Posterior cingulate gyrus (tissue), 11 donors: ENCODE results near the gene INO80D.
"Not testable (repeated sequence)": the region's sequence is repeated elsewhere in the genome, so short reads cannot be mapped to it uniquely, and the experiment has no call there.

Source experiments
- DNase-seq, 10 donors: peaks; one replicate each; pipeline versions ENCODE4 v3.0.0 to v3.0.0-alpha.2; 2020 to 2021; ENCODE audit warnings: mixed read lengths in 3 of 10
- intact Hi-C: fragments of 100-400 bp; cut with DNase I; formaldehyde crosslinking; loops from one replicate; pipeline ENCODE4 v1.15.1; 2023

Gene INO80D

DNA sequence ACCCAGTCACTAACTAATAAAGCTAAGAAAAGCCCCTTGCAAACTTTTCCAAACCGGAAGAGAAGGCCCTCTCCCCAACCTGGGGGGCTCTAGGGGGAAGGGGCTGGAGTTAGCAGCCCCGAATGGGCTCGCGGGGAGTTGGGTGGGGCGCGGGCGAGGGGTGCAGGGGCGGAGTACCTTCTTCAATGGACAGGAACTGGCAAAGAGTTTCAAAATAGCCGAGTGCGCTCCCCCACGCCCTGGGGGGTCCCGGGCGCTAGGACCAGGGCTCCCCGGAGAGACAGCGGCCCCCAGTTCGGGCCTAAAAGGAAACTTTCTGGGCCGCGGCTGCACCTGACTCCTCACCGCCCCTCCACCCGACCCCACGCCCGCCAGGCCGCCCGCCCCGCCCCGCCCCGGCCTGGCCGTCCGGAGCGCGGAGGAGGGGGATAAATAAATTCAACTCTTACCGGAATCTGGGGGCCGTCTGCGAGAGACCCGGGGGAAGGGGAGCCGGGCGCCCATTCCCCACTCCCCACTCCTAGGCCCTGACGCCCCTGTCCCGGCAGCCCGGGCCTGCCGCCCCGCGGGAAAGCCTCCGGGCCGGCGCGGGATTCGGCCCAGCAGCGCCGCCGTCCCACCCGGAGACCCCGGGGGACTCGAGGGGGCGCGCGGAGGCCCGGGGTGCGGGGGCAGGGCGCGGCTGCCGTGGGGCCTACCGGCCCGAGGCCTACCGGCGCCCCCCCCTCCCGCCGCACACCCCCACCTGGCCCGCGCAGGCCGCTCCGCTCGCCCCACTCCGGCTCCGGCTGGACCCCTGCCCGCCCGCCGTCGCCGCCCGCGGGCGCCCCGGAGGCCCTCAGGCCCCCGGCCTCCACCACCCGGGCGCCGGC is 868 bp downstream of the INO80D start:
- DNase-seq = peak in 4 of 10 donors; percentile 17 to 88 (median 58)
- intact Hi-C loops = loop anchor here (10.0 kb wide), 1 partner anchor 360 kb away; the partner anchor contains the start of gene ADAM23

- intact Hi-C loops = loop anchor here (10.0 kb wide), 1 partner anchor 360 kb away; the partner anchor contains the start of gene ADAM23
- DNase-seq = peak in 8 of 10 donors; percentile 18 to 92 (median 43)
Observed at GRCh38 chr2:206084439-206084869, 1.5 kb downstream of the INO80D start.

DNA sequence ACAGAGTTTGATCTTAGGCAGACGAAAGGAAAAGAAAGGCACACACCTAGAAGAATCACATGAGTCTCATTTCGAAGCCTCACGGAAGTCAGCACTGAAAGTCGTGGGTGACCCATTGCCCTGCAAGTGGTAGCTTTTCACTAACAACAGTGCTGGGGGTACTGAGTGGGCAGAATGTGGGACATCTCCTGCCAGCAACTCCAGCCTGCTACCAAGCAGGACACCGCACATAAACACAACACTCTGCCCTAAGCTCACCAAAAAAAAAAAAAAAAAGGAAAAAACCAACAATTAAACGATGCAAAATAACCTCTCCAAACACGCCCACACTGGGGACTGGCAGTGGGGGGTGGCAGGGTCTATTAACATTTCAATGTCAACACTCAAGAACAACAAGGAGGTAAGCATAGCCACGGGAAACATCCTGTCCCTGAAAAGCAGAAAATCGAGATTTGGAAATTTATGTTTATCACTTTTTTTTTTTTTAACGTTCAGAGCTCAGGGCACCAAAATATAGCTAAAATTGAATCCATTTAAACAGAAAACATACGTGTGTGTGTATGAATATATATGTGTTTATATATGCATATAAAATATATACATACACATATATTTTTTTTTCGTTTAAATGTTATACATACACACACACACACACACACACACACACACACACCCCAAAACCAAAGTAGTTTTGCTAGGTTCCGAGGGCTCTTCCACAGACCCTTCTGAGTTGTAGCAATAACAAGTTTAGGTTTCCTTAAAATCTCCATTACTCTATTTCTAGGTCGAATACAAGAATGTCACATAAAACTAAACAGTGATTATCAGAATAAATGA is 2.2 kb downstream of the INO80D start:
- intact Hi-C loops = loop anchor here (10.0 kb wide), 1 partner anchor 361 kb away; the partner anchor contains the start of gene ADAM23
- DNase-seq = no peak

GRCh38 chr2:206082298-206082843 is 3.6 kb downstream of the INO80D start:
- intact Hi-C loops = loop anchor here (10.0 kb wide), 1 partner anchor 362 kb away; the partner anchor contains the start of gene ADAM23
- DNase-seq = no peak

- intact Hi-C loops = loop anchor here (10.0 kb wide), 1 partner anchor 364 kb away; the partner anchor contains the start of gene ADAM23
- DNase-seq = no peak
Observed at GRCh38 chr2:206080927-206081326, 5.0 kb downstream of the INO80D start.

DNA sequence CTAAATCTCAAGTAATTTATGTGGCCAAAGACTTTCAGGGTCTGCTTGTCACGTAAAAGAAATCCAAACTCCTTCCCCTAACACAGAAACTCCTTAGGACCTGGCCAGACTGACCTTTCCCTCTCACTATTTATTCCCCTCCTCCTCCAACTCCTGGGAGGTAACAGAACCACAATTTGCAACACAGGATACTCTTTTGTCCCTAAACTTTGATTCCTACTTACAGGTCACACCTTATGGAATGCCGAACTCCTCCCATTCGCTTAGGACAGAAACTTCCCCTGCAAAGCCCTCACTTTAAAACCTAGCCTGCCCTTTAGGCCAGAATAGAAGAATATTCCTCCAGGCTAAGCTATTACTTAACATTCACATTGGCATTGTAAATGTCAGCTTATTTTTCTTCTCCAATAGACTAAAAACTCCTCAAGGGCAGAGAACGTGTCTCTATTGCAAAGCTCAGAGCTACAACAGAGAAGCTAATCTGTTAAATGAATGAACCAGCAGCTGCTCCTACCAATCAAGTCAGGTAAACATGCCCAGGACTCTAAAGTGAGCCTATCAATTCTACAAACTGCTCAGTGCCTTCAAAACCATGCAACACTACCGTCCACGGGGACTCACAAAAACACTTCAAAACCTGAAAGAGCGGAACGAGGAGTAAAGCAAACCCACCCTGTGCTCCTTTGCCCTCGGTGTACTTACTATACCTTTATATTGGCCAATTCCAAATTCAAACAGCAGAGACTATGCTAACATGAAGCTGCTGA is 6.1 kb downstream of the INO80D start:
- no peak for DNase-seq
- intact Hi-C loops = loop anchor here (10.0 kb wide), 1 partner anchor 365 kb away; the partner anchor contains the start of gene ADAM23

- DNase-seq, intact Hi-C loops: not testable (repeated sequence)
Observed at GRCh38 chr2:206077879-206078278, 8.1 kb downstream of the INO80D start.

DNA sequence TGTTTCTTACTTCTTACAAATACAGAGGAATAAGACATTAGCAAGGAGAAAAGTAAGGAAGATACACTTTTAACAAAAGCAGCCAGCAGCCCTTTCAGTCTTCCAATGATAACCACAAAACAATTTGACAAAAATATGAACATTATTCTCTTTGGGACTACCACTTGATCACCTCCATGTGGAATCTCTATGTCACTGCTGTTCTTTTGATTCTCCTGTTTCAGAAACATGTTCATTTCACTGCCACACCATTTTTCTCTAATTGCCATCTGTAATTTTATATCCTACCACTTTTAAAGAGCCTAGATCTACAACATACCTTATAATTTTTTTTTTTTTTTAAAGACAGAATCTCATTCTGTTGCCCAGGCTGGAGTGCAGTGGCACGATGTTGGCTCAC is 10.9 kb downstream of the INO80D start:
- no peak for DNase-seq
- intact Hi-C loops = no loop called here

GRCh38 chr2:206071807-206072206 is 14.2 kb downstream of the INO80D start:
- no peak for DNase-seq
- intact Hi-C loops = no loop called here

- intact Hi-C loops = no loop called here
- DNase-seq = no peak
Observed at GRCh38 chr2:206069417-206069816, 16.6 kb downstream of the INO80D start.

GRCh38 chr2:206068207-206068606 is 17.8 kb downstream of the INO80D start:
- DNase-seq = no peak
- intact Hi-C loops = no loop called here

DNA sequence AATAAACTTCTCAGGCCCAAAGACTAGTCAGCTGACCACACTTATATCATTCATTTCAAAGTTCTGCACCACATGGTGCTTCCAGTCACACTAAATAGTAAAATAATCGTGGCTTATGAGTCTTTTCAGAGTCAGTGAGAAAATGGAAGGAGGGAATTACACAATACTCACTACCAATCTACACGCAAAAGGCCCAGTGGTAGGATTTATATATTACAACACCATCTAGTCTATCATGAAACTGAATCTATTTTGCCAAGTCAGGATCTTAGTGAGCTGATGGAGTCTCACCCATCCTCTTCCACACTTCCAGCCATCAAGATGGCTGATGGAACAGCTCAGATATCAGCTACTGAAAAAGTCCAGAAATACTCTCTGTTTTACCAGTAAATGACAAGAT is 21.9 kb downstream of the INO80D start:
- intact Hi-C loops = no loop called here
- DNase-seq = no peak

GRCh38 chr2:206063635-206064034 is 22.3 kb downstream of the INO80D start:
- no peak for DNase-seq
- intact Hi-C loops = no loop called here

GRCh38 chr2:206062724-206063123 is 23.2 kb downstream of the INO80D start:
- intact Hi-C loops = no loop called here
- no peak for DNase-seq

DNA sequence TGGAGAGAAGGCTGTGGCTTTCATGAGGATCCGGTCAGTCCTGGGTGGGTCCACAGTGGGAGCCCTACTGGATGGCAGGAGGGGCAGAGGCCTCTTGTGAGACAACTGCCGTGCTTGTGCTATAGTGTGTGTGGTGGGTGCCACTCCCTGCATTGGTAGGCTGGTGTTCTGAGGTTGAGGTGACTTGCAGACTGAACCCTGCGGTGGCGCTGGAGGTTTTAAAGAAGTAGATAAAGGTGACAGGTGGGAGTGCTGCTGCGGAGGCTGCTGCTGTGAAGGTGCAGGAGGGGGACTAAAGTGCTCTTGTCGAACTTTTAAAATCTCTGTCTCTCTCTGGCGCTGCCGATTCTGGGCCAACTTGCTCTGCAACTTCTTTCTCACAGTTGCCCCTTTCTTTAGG is 29.7 kb downstream of the INO80D start:
- DNase-seq = no peak
- intact Hi-C loops = no loop called here

DNA sequence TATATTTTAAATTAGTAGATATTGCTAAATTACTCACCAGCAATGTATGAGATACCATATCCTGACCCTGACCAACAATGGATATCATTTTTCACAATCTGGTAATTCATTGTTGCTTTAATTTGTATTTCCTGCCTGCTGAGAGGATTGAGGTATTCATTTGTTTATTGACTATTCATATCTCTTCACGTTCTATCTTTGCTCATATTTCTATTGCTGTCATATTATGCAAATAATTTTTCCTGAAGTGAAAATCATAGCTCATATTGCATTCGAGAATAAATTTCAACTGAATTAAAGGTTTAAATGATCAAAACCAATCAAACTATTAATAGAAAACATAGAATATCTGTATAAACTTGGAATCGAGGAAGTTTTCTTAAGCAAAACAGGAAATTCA is 31.0 kb downstream of the INO80D start:
- intact Hi-C loops = no loop called here
- DNase-seq = no peak

DNA sequence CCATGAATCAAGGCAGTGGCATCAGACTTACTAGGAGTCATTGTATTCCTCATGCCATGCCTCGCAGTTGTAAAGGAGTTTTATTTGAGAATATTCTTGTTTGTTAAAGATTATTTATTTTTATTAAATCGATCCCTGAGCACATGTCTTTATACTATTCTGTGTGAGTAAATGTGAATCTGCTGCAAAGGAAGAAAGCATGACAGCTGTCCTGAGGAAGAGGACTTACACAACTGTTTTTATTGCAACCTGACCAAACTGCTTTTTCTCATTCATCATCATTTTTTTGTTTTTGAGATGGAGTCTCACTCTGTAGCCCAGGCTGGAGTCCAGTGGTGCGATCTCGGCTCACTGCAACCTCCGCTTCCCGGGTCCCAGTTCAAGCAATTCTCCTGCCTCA is 34.1 kb downstream of the INO80D start:
- intact Hi-C loops = no loop called here
- no peak for DNase-seq

DNA sequence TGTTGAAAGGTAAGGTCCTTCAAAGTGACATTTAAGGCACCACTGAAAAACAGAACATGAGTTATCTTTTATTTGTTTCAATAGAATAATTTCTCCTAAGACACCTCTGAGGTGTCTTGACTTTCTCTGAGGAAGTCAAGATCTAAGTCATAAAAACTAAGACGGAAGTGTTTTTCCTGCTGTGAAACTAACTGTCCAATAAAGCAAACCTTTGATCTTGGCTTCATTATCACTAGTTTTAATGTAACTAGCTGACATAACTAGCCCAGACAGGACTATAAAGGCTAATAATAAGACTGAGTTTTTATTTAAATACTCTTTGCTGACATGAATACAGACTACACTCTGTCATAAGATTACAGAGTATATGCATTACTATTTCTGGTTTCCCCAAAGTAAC is 36.6 kb downstream of the INO80D start:
- intact Hi-C loops = no loop called here
- DNase-seq = no peak

DNA sequence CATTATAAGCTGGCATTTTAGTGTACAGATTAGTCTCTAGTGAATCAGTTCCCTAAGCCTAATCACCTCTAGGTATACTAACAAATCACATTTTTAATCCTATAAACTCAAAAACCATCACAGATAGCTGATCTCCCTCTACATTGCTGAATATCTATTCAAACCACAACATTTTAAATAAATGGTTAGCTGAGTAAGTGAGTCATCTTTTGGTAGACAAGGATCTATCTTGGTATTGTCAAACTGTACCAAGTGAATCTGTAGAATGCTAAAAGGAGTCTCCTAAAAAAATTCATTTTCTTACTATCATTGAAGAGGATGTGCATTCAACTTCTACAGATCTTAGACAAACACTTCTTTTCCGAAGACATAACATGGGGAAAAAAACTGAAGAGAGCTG is 40.7 kb downstream of the INO80D start:
- DNase-seq = no peak
- intact Hi-C loops = no loop called here

GRCh38 chr2:206040525-206040924 is 45.4 kb downstream of the INO80D start:
- no peak for DNase-seq
- intact Hi-C loops = no loop called here
